Suprapubic skin (tissue), 4 donors: ENCODE data around the gene FBXO8. TPM values are rescaled to one million over a fixed set of nuclear protein-coding genes. Genes with fewer than 3 reads are reported as not detected.
A peak's percentile ranks its signal among the peaks of the same experiment; 100 is the strongest.

Experiments
- DNase-seq, 2 donors: peaks; one replicate each; pipeline ENCODE4 v3.0.0-alpha.2; 2019; ENCODE audit warnings: low spot score in 2 of 2
- H3K27ac ChIP-seq: fragments of 200-600 bp; sonication (generic); one replicate; pipeline ENCODE4 v1.5.1; 2019
- H3K27me3 ChIP-seq: fragments of 200-600 bp; sonication (generic); one replicate; pipeline ENCODE4 v1.5.1; 2019
- H3K36me3 ChIP-seq: fragments of 200-600 bp; sonication (generic); one replicate; pipeline ENCODE4 v1.5.1; 2019
- H3K4me1 ChIP-seq: fragments of 200-600 bp; sonication (generic); one replicate; pipeline ENCODE4 v1.5.1; 2019
- H3K4me3 ChIP-seq: fragments of 200-600 bp; sonication (generic); one replicate; pipeline ENCODE4 v1.5.1; 2019; ENCODE audit warnings: mild to moderate bottlenecking
- H3K9me3 ChIP-seq: fragments of 200-600 bp; sonication (generic); one replicate; pipeline ENCODE4 v1.5.1; 2019
- EP300 ChIP-seq: sonication (generic); formaldehyde crosslinking; IDR thresholded peaks from one replicate; pipeline ENCODE4 v1.6.1; 2017; ENCODE audit warnings: antibody characterized with exemption
- POLR2A ChIP-seq, 2 donors: fragments of 450-650 bp; IDR thresholded peaks; one replicate each; pipeline ENCODE4 v1.6.1; 2017; ENCODE audit warnings: antibody characterized with exemption in 2 of 2, mild to moderate bottlenecking in 2 of 2, moderate library complexity in 2 of 2
- POLR2AphosphoS5 ChIP-seq, 3 donors: sonication (generic); formaldehyde crosslinking; IDR thresholded peaks; one replicate each; pipeline ENCODE4 v1.6.1; 2017; ENCODE audit warnings: antibody characterized with exemption in 3 of 3
- WGBS: methylation state at CpG from one replicate; pipeline ENCODE4 v1.1.5; 2018; 5-methylcytosine and 5-hydroxymethylcytosine counted together
- total RNA-seq, 4 donors: library from RNA; depleted of rRNA; stranded (reverse); fragments of >200 nt; gene quantifications; one replicate each; pipeline ENCODE4 v1.1.0, GENCODE V29; 2016
- TF ChIP-seq, protein P1 (sequence below), 2 donors: fragments of 200-600 bp in 1 of 2; fragments of 450-650 bp in 1 of 2; sonication (generic) in 1 of 2; IDR thresholded peaks; one replicate each; pipeline ENCODE4 v1.5.1; 2016 to 2019; ENCODE audit warnings: antibody characterized with exemption in 2 of 2, mild to moderate bottlenecking in 1 of 2, moderate library complexity in 1 of 2

FBXO8 gene, protein sequence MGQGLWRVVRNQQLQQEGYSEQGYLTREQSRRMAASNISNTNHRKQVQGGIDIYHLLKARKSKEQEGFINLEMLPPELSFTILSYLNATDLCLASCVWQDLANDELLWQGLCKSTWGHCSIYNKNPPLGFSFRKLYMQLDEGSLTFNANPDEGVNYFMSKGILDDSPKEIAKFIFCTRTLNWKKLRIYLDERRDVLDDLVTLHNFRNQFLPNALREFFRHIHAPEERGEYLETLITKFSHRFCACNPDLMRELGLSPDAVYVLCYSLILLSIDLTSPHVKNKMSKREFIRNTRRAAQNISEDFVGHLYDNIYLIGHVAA
- 10 to 100 TPM; 28.6 to 40.8 (median 38.6) TPM for total RNA-seq

DNA sequence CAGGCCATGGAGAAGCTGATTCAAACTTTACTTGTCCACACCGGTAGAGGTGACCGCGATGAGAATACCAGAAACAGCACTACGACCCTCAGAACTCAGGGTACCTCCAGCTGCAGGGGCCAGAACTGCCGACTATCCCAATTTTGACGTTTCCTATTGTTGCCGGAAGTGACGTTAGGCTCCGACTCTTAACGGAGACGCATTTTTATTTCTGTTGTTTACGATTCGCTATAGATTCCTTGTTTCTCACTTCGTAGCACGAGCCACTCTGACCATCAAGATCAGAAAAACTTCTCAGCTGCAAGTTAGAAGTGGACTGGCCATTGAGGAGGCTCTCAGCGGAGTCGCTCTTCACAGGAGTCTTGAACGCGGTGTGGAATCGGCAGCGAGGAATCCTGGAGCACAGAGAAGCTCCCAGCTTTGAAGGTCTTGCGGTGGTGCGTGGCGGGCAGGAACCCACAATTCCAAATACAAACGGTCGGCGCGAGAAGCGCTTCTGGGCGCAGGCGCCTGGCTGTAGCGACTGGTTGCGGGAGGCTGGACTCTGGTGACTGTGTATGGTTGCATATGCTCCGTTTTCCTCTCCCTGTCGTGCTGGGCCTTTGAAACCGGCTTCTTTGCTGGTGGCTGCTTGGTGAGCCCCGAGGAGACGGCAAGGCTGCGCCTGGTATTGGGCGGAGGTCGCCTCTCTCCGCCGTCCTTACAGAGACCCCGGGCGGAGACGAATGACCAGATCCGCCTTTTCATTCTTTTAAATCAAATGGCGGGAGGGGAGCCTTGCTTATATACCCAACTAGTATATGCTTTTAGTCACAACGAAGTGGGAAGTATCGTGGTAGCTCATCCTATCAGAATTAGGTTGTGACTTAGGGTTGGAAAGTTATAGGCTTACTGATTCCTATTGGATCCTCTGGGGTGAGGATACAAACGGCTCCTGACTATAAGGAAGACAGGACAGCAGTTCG is at the start of gene FBXO8, which contains the start of gene CEP44:
Gene FBXO8, minus strand, starts transcription at position 161 of the 965 bp plus-strand sequence. CDS start 20,575 bp downstream, outside the sequence.
Gene CEP44, plus strand, starts transcription at position 405 of the 965 bp plus-strand sequence. CDS start 15,211 bp downstream, outside the sequence.
- Histone ChIP-seq H3K4me3 (peak within 1 kb of the TSS; percentile 82), H3K9me3 (no peaks in the 10 kb centered on the region), H3K27me3 (no peaks in the 10 kb centered on the region), H3K27ac (peak within 1 kb of the TSS; percentile 100), H3K4me1 (peaks cover 38% of the 10 kb centered on the region), H3K36me3 (no peaks in the 10 kb centered on the region)
- WGBS: under 1% methylated on average over 30 of the region's 52 CpGs
- TF ChIP-seq POLR2A (IDR thresholded peaks at IDR 0.05) (peak in 1 of 2 donors; percentile 8), POLR2AphosphoS5 (IDR thresholded peaks at IDR 0.05) (no peak)
- DNase-seq: peak; percentile 77 to 87

DNA sequence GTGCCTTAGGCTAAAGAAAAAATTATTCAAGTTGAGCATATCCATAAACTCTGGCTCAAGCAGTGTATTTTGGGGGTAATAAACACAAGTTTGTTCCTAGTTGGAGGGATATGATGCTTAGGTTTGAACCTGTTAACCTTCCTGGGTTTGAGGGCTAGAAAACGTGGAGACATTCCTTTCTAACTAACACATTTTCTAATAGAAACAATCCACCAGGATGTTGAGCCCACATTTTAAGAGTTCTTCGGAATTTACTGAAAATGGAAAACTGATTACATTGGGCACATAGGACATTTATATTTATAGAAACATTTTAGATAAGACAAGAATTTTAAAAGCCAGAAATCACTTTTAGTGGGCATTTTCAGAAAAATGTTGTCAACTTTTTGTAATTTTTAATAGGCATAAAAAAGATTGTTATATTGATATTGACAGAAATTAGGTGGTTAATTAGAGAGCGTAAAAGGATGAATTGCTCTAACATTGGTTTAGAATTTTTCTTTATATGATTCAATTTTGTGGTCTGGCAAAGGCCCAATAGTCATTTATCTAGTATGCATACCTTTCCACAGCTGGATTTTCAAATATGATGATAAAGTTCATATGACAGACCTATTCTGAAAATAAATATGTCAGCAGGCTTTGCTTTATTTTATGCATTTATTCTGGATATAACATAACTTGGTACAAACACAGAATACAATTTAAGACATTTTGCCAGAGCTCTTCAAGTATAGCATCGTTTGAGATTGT is 49.5 kb upstream of the FBXO8 start:
- TF ChIP-seq, protein P1, sequence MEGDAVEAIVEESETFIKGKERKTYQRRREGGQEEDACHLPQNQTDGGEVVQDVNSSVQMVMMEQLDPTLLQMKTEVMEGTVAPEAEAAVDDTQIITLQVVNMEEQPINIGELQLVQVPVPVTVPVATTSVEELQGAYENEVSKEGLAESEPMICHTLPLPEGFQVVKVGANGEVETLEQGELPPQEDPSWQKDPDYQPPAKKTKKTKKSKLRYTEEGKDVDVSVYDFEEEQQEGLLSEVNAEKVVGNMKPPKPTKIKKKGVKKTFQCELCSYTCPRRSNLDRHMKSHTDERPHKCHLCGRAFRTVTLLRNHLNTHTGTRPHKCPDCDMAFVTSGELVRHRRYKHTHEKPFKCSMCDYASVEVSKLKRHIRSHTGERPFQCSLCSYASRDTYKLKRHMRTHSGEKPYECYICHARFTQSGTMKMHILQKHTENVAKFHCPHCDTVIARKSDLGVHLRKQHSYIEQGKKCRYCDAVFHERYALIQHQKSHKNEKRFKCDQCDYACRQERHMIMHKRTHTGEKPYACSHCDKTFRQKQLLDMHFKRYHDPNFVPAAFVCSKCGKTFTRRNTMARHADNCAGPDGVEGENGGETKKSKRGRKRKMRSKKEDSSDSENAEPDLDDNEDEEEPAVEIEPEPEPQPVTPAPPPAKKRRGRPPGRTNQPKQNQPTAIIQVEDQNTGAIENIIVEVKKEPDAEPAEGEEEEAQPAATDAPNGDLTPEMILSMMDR (IDR thresholded peaks at IDR 0.05): no peak
- no peak for TF ChIP-seq EP300
- TF ChIP-seq POLR2AphosphoS5 (IDR thresholded peaks at IDR 0.05): no peak
- TF ChIP-seq POLR2A (IDR thresholded peaks at IDR 0.05): no peak
- Histone ChIP-seq H3K4me1 (no peaks in the 10 kb centered on the region), H3K27me3 (no peaks in the 10 kb centered on the region), H3K27ac (no peak overlapping the region), H3K36me3 (no peaks in the 10 kb centered on the region), H3K9me3 (no peaks in the 10 kb centered on the region), H3K4me3 (no peak overlapping the region)
- 70% methylated on average over 4 of the region's 4 CpGs for WGBS
- no peak for DNase-seq

DNA sequence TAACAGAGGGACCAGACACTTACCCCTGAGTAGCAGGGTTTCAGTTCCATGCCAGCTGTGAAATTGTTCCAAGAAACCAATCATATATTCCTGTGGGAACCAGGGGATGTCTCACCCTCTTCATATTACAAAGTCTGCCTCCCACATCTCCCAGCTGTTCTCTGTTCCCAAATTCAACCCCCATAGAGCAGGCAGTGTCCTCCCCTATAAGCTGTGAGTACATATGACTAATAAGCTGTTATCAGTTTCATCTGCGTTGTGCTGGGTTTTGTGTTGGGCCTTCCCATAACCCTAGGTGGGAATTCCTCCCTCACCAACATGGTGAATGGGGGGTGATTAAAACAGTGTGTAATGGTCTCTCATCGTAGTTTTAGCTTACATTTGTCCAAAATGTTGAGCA is 41.3 kb upstream of the FBXO8 start:
- Histone ChIP-seq H3K9me3 (no peaks in the 10 kb centered on the region), H3K4me1 (no peaks in the 10 kb centered on the region), H3K4me3 (no peak overlapping the region), H3K27me3 (no peaks in the 10 kb centered on the region), H3K27ac (no peak overlapping the region), H3K36me3 (no peaks in the 10 kb centered on the region)
- WGBS: 94% methylated on average over 2 of the region's 2 CpGs
- TF ChIP-seq, protein P1 (IDR thresholded peaks at IDR 0.05): no peak
- TF ChIP-seq POLR2A (IDR thresholded peaks at IDR 0.05): no peak
- no peak for TF ChIP-seq EP300
- no peak for TF ChIP-seq POLR2AphosphoS5 (IDR thresholded peaks at IDR 0.05)
- no peak for DNase-seq

DNA sequence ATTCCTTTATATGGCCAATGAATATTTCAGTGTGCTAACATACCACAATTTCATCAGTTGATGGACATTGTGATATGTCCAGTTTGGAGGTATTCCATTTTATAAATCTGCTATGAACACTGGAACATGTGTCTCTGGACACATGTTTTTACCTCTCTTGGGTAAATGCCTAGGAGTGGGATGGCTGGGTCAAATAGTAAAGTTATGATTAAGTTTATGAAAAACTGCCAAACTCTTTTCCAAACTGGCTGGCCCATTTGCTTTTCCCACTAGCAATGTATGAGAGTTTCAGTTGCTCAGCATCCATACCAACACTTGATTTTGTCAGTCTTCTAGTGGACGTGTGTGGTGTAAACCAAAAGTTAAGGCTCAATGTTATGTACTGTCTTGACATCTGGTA is 40.8 kb upstream of the FBXO8 start:
- Histone ChIP-seq H3K4me1 (no peaks in the 10 kb centered on the region), H3K27ac (no peak overlapping the region), H3K27me3 (no peaks in the 10 kb centered on the region), H3K36me3 (no peaks in the 10 kb centered on the region), H3K4me3 (no peak overlapping the region), H3K9me3 (no peaks in the 10 kb centered on the region)
- WGBS: 93% methylated on average over 1 of the region's 1 CpG
- DNase-seq: no peak
- TF ChIP-seq, protein P1 (IDR thresholded peaks at IDR 0.05): no peak
- TF ChIP-seq POLR2AphosphoS5 (IDR thresholded peaks at IDR 0.05) (no peak), POLR2A (IDR thresholded peaks at IDR 0.05) (no peak), EP300 (no peak)

DNA sequence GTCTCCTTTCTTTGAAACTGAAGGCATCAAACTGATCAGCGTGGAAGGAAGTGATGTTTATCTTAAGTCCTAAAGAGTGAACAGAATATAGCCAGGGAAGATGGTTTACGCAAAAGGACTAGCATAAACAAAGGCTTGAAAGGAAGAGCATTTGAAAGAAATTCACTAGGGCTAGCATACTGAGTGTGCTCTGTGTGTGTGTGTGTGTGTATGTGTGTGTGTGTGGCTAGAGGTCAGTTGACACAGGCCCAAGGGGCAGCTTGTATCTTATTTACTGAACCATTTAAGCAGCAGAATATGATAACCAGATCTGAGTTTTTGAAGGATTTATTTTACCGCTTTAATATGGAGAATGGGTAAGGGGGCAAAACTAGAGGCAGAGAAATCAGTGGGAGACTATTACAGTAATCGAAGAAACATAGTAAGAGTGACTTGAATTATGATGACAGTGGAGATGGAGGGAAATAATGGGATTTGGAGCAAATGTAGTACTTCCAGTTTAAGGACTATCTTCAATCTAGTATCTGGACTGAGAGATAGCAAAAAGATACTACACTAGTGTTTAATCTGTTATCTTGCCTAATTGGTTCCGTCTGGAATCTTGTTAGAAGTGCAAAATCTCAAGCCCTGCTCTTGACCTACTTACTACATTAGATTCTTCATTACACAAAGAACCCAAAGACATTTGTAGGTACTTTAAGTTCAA is 37.2 kb upstream of the FBXO8 start:
- H3K36me3 ChIP-seq: peaks cover 21% of the 10 kb centered on the region
- H3K27me3 ChIP-seq: no peaks in the 10 kb centered on the region
- no peak overlapping the region for H3K27ac ChIP-seq
- H3K9me3 ChIP-seq: no peaks in the 10 kb centered on the region
- H3K4me1 ChIP-seq: no peaks in the 10 kb centered on the region
- DNase-seq: no peak
- WGBS: 86% methylated on average over 5 of the region's 5 CpGs
- no peak for TF ChIP-seq POLR2AphosphoS5 (IDR thresholded peaks at IDR 0.05)
- TF ChIP-seq POLR2A (IDR thresholded peaks at IDR 0.05): no peak
- TF ChIP-seq, protein P1 (IDR thresholded peaks at IDR 0.05): no peak
- no peak overlapping the region for H3K4me3 ChIP-seq
